Measurements from ENCODE around the gene USPL1.

DNA sequence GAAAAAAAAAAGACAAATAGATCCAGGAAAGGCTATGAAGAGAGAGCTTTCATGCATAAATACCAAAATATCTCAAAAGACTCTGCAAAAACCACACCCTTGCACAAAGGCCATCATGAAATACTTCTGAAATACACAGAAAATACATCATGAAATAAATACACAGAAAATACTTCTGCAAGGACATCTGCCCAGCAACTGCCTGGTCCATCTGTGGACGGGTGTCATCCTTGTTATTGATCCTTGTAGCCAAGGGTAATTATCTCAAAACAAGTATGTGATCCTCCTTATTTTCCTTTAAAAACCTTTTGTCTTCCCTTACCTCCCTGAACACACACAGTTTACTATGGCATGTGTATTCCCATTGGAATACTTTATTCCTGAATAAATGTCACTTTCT is 6.9 kb downstream of the USPL1 start:
- TF ChIP-seq, protein P1, sequence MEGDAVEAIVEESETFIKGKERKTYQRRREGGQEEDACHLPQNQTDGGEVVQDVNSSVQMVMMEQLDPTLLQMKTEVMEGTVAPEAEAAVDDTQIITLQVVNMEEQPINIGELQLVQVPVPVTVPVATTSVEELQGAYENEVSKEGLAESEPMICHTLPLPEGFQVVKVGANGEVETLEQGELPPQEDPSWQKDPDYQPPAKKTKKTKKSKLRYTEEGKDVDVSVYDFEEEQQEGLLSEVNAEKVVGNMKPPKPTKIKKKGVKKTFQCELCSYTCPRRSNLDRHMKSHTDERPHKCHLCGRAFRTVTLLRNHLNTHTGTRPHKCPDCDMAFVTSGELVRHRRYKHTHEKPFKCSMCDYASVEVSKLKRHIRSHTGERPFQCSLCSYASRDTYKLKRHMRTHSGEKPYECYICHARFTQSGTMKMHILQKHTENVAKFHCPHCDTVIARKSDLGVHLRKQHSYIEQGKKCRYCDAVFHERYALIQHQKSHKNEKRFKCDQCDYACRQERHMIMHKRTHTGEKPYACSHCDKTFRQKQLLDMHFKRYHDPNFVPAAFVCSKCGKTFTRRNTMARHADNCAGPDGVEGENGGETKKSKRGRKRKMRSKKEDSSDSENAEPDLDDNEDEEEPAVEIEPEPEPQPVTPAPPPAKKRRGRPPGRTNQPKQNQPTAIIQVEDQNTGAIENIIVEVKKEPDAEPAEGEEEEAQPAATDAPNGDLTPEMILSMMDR (IDR thresholded peaks at IDR 0.05) = no peak
- TF ChIP-seq POLR2A (IDR thresholded peaks at IDR 0.05) = no peak
